Loucy (cell line): ENCODE measurements around the gene MAP3K19.

Experiments used
- EZH2phosphoT487 ChIP-seq: fragments of 200-600 bp; IDR thresholded peaks from 2 replicates; pipeline ENCODE4 v1.6.1; 2018; ENCODE audit warnings: antibody characterized with exemption, mild to moderate bottlenecking, moderate library complexity, borderline replicate concordance
- TF ChIP-seq, protein P1 (sequence below): fragments of 200-600 bp; sonication (generic); conservative IDR thresholded peaks from 2 replicates; pipeline ENCODE4 v1.5.1; 2014; ENCODE audit warnings: mild to moderate bottlenecking, antibody characterized with exemption, low read length

DNA sequence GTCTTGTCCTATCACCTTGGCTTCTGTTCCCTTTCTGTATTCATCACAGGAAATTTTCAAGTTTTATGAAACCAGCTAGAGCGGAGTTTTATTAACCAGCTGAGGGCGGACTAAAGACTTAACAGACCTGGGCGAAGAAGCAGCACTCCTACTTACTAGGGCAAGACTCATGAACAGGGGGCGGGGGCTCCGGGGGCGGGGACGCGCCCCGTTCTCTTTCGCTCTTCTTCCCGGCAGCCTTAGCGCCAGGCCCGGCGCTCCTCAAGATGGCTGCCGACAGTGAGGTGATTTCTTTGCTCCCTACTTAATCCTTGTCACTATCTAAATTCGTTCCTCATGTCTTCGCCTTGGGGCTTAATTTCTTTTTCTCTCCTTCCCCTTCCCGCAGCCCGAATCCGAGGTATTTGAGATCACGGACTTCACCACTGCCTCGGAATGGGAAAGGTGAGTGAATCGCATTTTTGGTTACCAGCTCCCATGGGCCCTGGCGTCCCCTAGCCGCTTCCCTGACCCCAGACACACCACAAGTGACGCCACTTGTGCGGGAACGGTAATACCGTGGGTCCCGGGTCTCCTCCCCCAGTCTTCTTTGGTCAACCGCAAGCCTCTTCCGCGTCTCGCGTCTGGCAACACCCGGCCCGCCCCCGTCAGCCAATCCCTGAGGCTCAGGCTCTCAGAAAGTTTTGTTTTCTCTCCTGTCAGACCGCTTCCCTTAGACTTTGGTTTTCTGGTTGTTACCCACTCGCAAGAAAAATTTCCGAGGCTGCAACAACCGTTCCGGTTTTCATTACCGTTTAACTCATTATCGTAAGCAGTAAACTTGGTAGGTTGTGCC is 5.0 kb upstream of the MAP3K19 start, which contains the start of gene RAB3GAP1:
- TF ChIP-seq, protein P1, sequence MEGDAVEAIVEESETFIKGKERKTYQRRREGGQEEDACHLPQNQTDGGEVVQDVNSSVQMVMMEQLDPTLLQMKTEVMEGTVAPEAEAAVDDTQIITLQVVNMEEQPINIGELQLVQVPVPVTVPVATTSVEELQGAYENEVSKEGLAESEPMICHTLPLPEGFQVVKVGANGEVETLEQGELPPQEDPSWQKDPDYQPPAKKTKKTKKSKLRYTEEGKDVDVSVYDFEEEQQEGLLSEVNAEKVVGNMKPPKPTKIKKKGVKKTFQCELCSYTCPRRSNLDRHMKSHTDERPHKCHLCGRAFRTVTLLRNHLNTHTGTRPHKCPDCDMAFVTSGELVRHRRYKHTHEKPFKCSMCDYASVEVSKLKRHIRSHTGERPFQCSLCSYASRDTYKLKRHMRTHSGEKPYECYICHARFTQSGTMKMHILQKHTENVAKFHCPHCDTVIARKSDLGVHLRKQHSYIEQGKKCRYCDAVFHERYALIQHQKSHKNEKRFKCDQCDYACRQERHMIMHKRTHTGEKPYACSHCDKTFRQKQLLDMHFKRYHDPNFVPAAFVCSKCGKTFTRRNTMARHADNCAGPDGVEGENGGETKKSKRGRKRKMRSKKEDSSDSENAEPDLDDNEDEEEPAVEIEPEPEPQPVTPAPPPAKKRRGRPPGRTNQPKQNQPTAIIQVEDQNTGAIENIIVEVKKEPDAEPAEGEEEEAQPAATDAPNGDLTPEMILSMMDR: no peak; the same call in 1 of the 2 replicates
- no peak for TF ChIP-seq EZH2phosphoT487
